Measurements from ENCODE around the gene UBXN6. TPM values are rescaled to one million over a fixed set of nuclear protein-coding genes. Genes with fewer than 3 reads are reported as not detected.

UBXN6 gene
- total and polyA plus RNA-seq, 12 donors, result 90.6 to 131 (median 106) TPM

GRCh38 chr19:4441994-4442818, 15.4 kb downstream of the UBXN6 start:
- H3K27ac ChIP-seq, result no peak overlapping the region
- intact Hi-C loops (cut with DNase I), result no loop called here
- no peaks in the 10 kb centered on the region for H3K4me1 ChIP-seq
- DNase-seq, result no peak
- peaks cover 0 to 50% (median 28%) of the 10 kb centered on the region in 9 donors for H3K36me3 ChIP-seq
- no peak for TF ChIP-seq CTCF (IDR thresholded peaks at IDR 0.05)
- H3K27me3 ChIP-seq, result no peaks in the 10 kb centered on the region
- no peak overlapping the region for H3K4me3 ChIP-seq
- no peaks in the 10 kb centered on the region for H3K9me3 ChIP-seq
- ATAC-seq, result no peak
- WGBS, 2 donors, result 81 to 84% methylated on average over 22 of the region's 22 CpGs

- DNase-seq, result no peak
Measured at GRCh38 chr19:4439243-4439642, 18.4 kb downstream of the UBXN6 start.

GRCh38 chr19:4437103-4437502, 20.5 kb downstream of the UBXN6 start:
- H3K9me3 ChIP-seq, result no peaks in the 10 kb centered on the region
- peaks cover 0 to 4% (median 0%) of the 10 kb centered on the region in 9 donors for H3K4me1 ChIP-seq
- TF ChIP-seq CTCF (IDR thresholded peaks at IDR 0.05), result no peak
- DNase-seq (no peak), ATAC-seq (no peak)
- intact Hi-C loops (cut with DNase I), result no loop called here
- 91 to 93% methylated on average over 10 of the region's 10 CpGs for WGBS, 2 donors
- H3K36me3 ChIP-seq, result peaks cover 0 to 56% (median 3%) of the 10 kb centered on the region in 9 donors
- no peak overlapping the region for H3K4me3 ChIP-seq
- H3K27ac ChIP-seq, result no peak overlapping the region
- no peaks in the 10 kb centered on the region for H3K27me3 ChIP-seq

More at GRCh38 chr19:4439243-4439642, 18.4 kb downstream of the UBXN6 start:
- ATAC-seq, result no peak
- H3K36me3 ChIP-seq, result peaks cover 0 to 40% (median 0%) of the 10 kb centered on the region in 9 donors
- no peaks in the 10 kb centered on the region for H3K9me3 ChIP-seq
- intact Hi-C loops (cut with DNase I), result no loop called here
- WGBS, 2 donors, result 56 to 75% methylated on average over 12 of the region's 12 CpGs
- no peaks in the 10 kb centered on the region for H3K4me1 ChIP-seq
- no peak for TF ChIP-seq CTCF (IDR thresholded peaks at IDR 0.05)
- H3K27ac ChIP-seq, result no peak overlapping the region
- H3K27me3 ChIP-seq, result no peaks in the 10 kb centered on the region
- H3K4me3 ChIP-seq, result no peak overlapping the region

- intact Hi-C loops (cut with DNase I), result no loop called here
- Histone ChIP-seq H3K9me3 (no peaks in the 10 kb centered on the region), H3K4me3 (no peak overlapping the region), H3K4me1 (peaks cover 0 to 13% (median 0%) of the 10 kb centered on the region in 9 donors), H3K27ac (no peak overlapping the region), H3K27me3 (no peaks in the 10 kb centered on the region), H3K36me3 (peaks cover 0 to 65% (median 3%) of the 10 kb centered on the region in 9 donors)
- WGBS, 2 donors, result 85 to 92% methylated on average over 7 of the region's 7 CpGs
- ATAC-seq (no peak), DNase-seq (no peak)
- TF ChIP-seq CTCF (IDR thresholded peaks at IDR 0.05), result no peak
Measured at GRCh38 chr19:4436231-4436630, 21.4 kb downstream of the UBXN6 start.

All from heart right ventricle (tissue), 16 donors.